HCT116 (cell line): ENCODE results near the gene RXRA. TPM values are rescaled to one million over a fixed set of nuclear protein-coding genes. Genes with fewer than 3 reads are reported as not detected.

ENCODE experiments used
- ATAC-seq: fragments of 200-7000 bp; cut with Tn5 transposase; 2 replicates; pipeline ENCODE4 v1.9.1; 2020; ENCODE audit warnings: mild to moderate bottlenecking, moderate library complexity
- BruUV-seq: library from RNA; stranded (reverse); fragments of 400-500 nt; replicated peaks from 2 replicates; lab custom pipeline; 2021; lab: Mats Ljungman, UMichigan
- CTCF ChIA-PET: fragments of 300-600 bp; sonication (Branson Sonifier 250); formaldehyde crosslinking; loops from one replicate; lab custom pipeline; 2021; ENCODE audit warnings: antibody characterized with exemption; lab: Charles Lee
- POLR2A ChIA-PET: fragments of 300-600, 350-600 bp; sonication (Branson Sonifier 250); formaldehyde crosslinking; loops from one replicate; lab custom pipeline; 2021; ENCODE audit warnings: antibody characterized with exemption; lab: Charles Lee
- RAD21 ChIA-PET, 2 experiments: fragments of 300-600 bp; sonication (Branson Sonifier 250); formaldehyde crosslinking; loops; one replicate each; lab custom pipeline; 2023; ENCODE audit warnings: low total read pairs in 2 of 2; ENCODE audit not compliant: uncharacterized antibody in 2 of 2, unreplicated experiment in 2 of 2, low non-redundant PET in 1 of 2; lab: Charles Lee
- DNase-seq: peaks from one replicate; pipeline ENCODE4 v3.0.0-alpha.2; 2010; ENCODE audit warnings: low read depth, low spot score
- H2AFZ ChIP-seq: fragments of 200-600 bp; shearing (Covaris generic), sonication (generic); 2 replicates; pipeline ENCODE4 v1.6.1; 2017; ENCODE audit warnings: low read depth, mixed run types, mixed read lengths, antibody characterized with exemption, low read length; ENCODE audit not compliant: poor library complexity, severe bottlenecking
- H3K27ac ChIP-seq: 2 replicates; pipeline ENCODE4 v1.5.1; 2012; ENCODE audit warnings: low read depth, low read length
- H3K27me3 ChIP-seq: fragments of 200-600 bp; sonication (generic); 2 replicates; pipeline ENCODE4 v1.6.1; 2016; ENCODE audit warnings: mixed run types, low read length, mixed read lengths; ENCODE audit not compliant: insufficient read depth
- H3K36me3 ChIP-seq, 2 experiments: fragments of 200-500 bp in 1 of 2; fragments of 200-600 bp in 1 of 2; sonication (Bioruptor generic) in 1 of 2; sonication (generic) in 1 of 2; 2 replicates each; pipeline versions ENCODE4 v1.5.1 to v1.6.1; 2014 to 2016; ENCODE audit warnings: low read length in 2 of 2, inconsistent platforms in 1 of 2, mixed read lengths in 1 of 2, mixed run types in 1 of 2; ENCODE audit not compliant: insufficient read depth in 2 of 2, control insufficient read depth in 1 of 2
- H3K4me1 ChIP-seq, 2 experiments: fragments of 200-600 bp in 1 of 2; sonication (generic) in 1 of 2; 2 replicates each; pipeline versions ENCODE4 v1.5.1 to v1.6.1; 2012 to 2017; ENCODE audit warnings: low read length in 2 of 2, inconsistent platforms in 1 of 2, mild to moderate bottlenecking in 1 of 2, mixed read lengths in 1 of 2, mixed run types in 1 of 2, moderate library complexity in 1 of 2; ENCODE audit not compliant: insufficient read depth in 2 of 2, control insufficient read depth in 1 of 2
- H3K4me2 ChIP-seq: fragments of 200-600 bp; sonication (generic); 2 replicates; pipeline ENCODE4 v1.6.1; 2017; ENCODE audit warnings: mixed run types, low read length, mixed read lengths
- H3K4me3 ChIP-seq, 2 experiments: fragments of 200-600 bp in 1 of 2; sonication (generic) in 1 of 2; replicated peaks in 1 of 2; 2 replicates each; pipeline ENCODE4 v1.5.1; 2011 to 2016; ENCODE audit warnings: low read length in 2 of 2, control low read depth in 1 of 2, low read depth in 1 of 2, mild to moderate bottlenecking in 1 of 2, mixed read lengths in 1 of 2, mixed run types in 1 of 2
- H3K79me2 ChIP-seq: fragments of 200-600 bp; sonication (generic); 2 replicates; pipeline ENCODE4 v1.6.1; 2017; ENCODE audit warnings: mild to moderate bottlenecking, mixed run types, low read length, moderate library complexity, mixed read lengths; ENCODE audit not compliant: insufficient read depth
- H3K9ac ChIP-seq: fragments of 200-600 bp; sonication (generic); 2 replicates; pipeline ENCODE4 v1.6.1; 2016; ENCODE audit warnings: low read length, mixed read lengths
- H3K9me2 ChIP-seq: fragments of 200-600 bp; sonication (generic), shearing (Covaris generic); 2 replicates; pipeline ENCODE4 v1.6.1; 2017; ENCODE audit warnings: mixed run types, mild to moderate bottlenecking, moderate library complexity; ENCODE audit not compliant: insufficient read depth
- H3K9me3 ChIP-seq, 2 experiments: fragments of 200-500 bp in 1 of 2; fragments of 200-600 bp in 1 of 2; sonication (Bioruptor generic) in 1 of 2; sonication (generic) in 1 of 2; 2 replicates each; pipeline ENCODE4 v1.6.1; 2014 to 2017; ENCODE audit warnings: low read length in 2 of 2, mixed read lengths in 2 of 2, inconsistent platforms in 1 of 2, low read depth in 1 of 2, mild to moderate bottlenecking in 1 of 2, mixed run types in 1 of 2, moderate library complexity in 1 of 2; ENCODE audit not compliant: control insufficient read depth in 1 of 2, insufficient read depth in 1 of 2
- H4K20me1 ChIP-seq: fragments of 200-600 bp; sonication (generic), shearing (Covaris generic); 2 replicates; pipeline ENCODE4 v1.6.1; 2017; ENCODE audit warnings: mixed run types, mild to moderate bottlenecking, moderate library complexity; ENCODE audit not compliant: insufficient read depth
- CBX3 ChIP-seq: IDR thresholded peaks from 2 replicates; pipeline ENCODE4 v1.6.1; 2012; ENCODE audit warnings: low read depth
- CEBPB ChIP-seq: IDR thresholded peaks from 2 replicates; pipeline ENCODE4 v1.6.1; 2012; ENCODE audit warnings: low read depth
- FOSL1 ChIP-seq: IDR thresholded peaks from 2 replicates; pipeline ENCODE4 v1.6.1; 2012; ENCODE audit warnings: low read depth
- JUND ChIP-seq: IDR thresholded peaks from 2 replicates; pipeline ENCODE4 v1.6.1; 2012
- SP1 ChIP-seq: IDR thresholded peaks from 2 replicates; pipeline ENCODE4 v1.6.1; 2012; ENCODE audit warnings: low read depth
- SRF ChIP-seq: IDR thresholded peaks from 2 replicates; pipeline ENCODE4 v1.6.1; 2012; ENCODE audit warnings: low read depth
- TCF7L2 ChIP-seq: IDR thresholded peaks from 2 replicates; pipeline ENCODE4 v1.7.0; 2011; ENCODE audit warnings: borderline replicate concordance, inconsistent platforms; ENCODE audit not compliant: insufficient read depth, insufficient read length; ENCODE audit errors: extremely low read depth
- ZNF274 ChIP-seq: fragments of 200-500 bp; sonication (Bioruptor generic); IDR thresholded peaks from 2 replicates; pipeline ENCODE4 v1.6.1; 2014; ENCODE audit warnings: mild to moderate bottlenecking, low read depth, low read length, inconsistent platforms
- intact Hi-C: fragments of 100-400 bp; cut with micrococcal nuclease; formaldehyde crosslinking; loops from 2 replicates; pipeline ENCODE4 v1.10.0; 2022
- total RNA-seq: library from RNA; stranded (reverse); gene quantifications from one replicate; pipeline ENCODE4 v1.2.1, GENCODE V29; 2021; ENCODE audit not compliant: unreplicated experiment

Gene RXRA
- total RNA-seq, 1 experiment from 2014 or later: 43.9 TPM

DNA sequence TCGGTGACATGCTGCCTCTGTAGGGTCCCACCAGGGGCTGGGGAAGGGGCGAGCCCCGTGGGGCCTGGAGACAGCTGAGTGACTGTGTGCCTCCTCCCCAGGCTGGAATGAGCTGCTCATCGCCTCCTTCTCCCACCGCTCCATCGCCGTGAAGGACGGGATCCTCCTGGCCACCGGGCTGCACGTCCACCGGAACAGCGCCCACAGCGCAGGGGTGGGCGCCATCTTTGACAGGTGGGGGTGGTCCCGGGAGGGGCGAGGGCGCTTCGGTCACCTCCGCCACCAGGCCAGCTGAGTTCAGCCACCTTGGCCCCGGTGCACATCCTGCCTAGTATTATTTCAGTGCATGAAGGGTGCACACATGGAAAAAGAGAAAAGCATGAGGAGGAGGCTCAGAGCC lies 102.8 kb downstream of the RXRA start:
- H3K4me1 ChIP-seq: peaks cover under 1 to 3% of the 10 kb centered on the region in 2 experiments; a peak in 2 of 4 replicates
- no peaks in the 10 kb centered on the region for H3K27me3 ChIP-seq
- H2AFZ ChIP-seq: no peak overlapping the region
- H3K9ac ChIP-seq: no peak overlapping the region
- RAD21 ChIA-PET: no interaction called here
- POLR2A ChIA-PET: no interaction called here
- H3K4me2 ChIP-seq: no peak overlapping the region
- no peak overlapping the region for H3K4me3 ChIP-seq
- DNase-seq (no peak), ATAC-seq (no peak)
- no TSS peak for BruUV-seq
- TF ChIP-seq SP1 (no peak), CBX3 (no peak), FOSL1 (no peak), ZNF274 (no peak), CEBPB (no peak), SRF (no peak), JUND (no peak), TCF7L2 (no peak)
- peaks cover under 1 to 5% of the 10 kb centered on the region in 2 experiments; a peak in 2 of 4 replicates for H3K36me3 ChIP-seq
- intact Hi-C loops: no loop called here
- no peaks in the 10 kb centered on the region for H3K9me3 ChIP-seq
- no peaks in the 10 kb centered on the region for H3K9me2 ChIP-seq
- no peaks in the 10 kb centered on the region for H3K79me2 ChIP-seq
- H4K20me1 ChIP-seq: no peaks in the 10 kb centered on the region
- CTCF ChIA-PET: no interaction called here
- no peak overlapping the region for H3K27ac ChIP-seq

GRCh38 chr9:134429481-134429880 lies 103.2 kb downstream of the RXRA start:
- H3K9me2 ChIP-seq: no peaks in the 10 kb centered on the region
- TF ChIP-seq CEBPB: no peak
- TF ChIP-seq SRF: no peak
- no peak for TF ChIP-seq JUND
- TF ChIP-seq, all 23 proteins: peak for 0
- RAD21 ChIA-PET: no interaction called here
- intact Hi-C loops: no loop called here
- ATAC-seq (no peak), DNase-seq (no peak)
- Histone ChIP-seq H3K4me3 (no peak overlapping the region), H3K36me3 (peaks cover 5% of the 10 kb centered on the region in 2 experiments; a peak in 3 of 4 replicates), H3K27me3 (no peaks in the 10 kb centered on the region), H3K4me2 (no peak overlapping the region), H3K4me1 (peaks cover 5 to 8% of the 10 kb centered on the region in 2 experiments; a peak in 3 of 4 replicates), H3K79me2 (no peaks in the 10 kb centered on the region), H2AFZ (no peak overlapping the region), H3K9me3 (no peaks in the 10 kb centered on the region), H3K9ac (no peak overlapping the region), H4K20me1 (no peaks in the 10 kb centered on the region), H3K27ac (no peak overlapping the region)
- CTCF ChIA-PET: no interaction called here
- no TSS peak for BruUV-seq
- POLR2A ChIA-PET: no interaction called here
